Astrocyte of the spinal cord (primary cell): ENCODE data around the gene CYP4V2.

Experiments
- DNase-seq: peaks from one replicate; pipeline ENCODE4 v3.0.0; 2011; ENCODE audit warnings: low read depth, low spot score
- H3K4me3 ChIP-seq: 2 replicates; pipeline ENCODE4 v1.5.1; 2011; ENCODE audit warnings: low read depth, mild to moderate bottlenecking, low read length, moderate library complexity
- CTCF ChIP-seq: IDR thresholded peaks from 2 replicates; pipeline ENCODE4 v1.5.1; 2012; ENCODE audit warnings: low read depth, mild to moderate bottlenecking, low read length, inconsistent platforms
- in situ Hi-C: cut with HindIII; loops from 2 replicates; pipeline ENCODE4 v1.10.0; 2017; ENCODE audit warnings: low sequenced_read_pairs

Gene CYP4V2

DNA sequence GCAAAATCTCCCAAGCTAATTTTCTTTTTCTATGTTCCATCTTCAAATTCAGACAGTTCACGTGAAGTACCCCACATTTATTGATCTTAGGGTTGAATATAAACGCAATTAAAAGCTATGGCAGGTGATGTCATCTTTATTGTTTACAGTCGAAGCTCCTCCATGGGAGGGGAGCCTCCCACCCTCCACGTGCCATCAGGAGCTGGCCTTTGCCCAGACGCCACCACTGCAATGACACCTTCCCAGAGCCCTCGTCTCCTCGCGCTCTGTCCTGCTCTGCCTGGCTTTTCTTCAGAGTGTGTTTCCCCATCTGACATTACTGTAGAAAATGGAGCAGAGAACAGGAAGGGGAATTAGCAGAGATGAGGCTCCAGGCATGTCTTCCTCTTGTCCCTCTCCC lies 18.8 kb upstream of the CYP4V2 start:
- no peak for TF ChIP-seq CTCF
- H3K4me3 ChIP-seq: no peak overlapping the region
- in situ Hi-C loops: no loop called here
- DNase-seq: no peak

DNA sequence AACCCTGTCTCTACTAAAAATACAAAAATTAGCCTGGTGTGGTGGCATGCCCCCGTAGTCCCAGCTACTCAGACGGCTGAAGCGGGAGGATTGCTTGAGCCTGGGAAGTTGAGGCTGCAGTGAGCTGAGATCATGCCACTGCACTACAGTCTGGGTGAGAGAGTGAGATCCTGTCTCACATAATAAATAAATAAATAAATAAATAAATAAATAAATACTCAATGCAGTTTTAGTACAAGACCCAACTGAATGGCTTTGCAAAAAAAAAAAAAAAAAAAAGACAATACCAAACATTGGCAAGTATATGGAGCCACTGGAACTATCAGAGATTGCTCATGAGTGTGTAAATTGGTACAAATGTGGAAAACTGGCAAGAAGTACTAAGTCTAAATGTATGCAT lies 3.3 kb upstream of the CYP4V2 start:
- TF ChIP-seq CTCF: no peak
- in situ Hi-C loops: no loop called here
- H3K4me3 ChIP-seq: no peak overlapping the region
- no peak for DNase-seq

DNA sequence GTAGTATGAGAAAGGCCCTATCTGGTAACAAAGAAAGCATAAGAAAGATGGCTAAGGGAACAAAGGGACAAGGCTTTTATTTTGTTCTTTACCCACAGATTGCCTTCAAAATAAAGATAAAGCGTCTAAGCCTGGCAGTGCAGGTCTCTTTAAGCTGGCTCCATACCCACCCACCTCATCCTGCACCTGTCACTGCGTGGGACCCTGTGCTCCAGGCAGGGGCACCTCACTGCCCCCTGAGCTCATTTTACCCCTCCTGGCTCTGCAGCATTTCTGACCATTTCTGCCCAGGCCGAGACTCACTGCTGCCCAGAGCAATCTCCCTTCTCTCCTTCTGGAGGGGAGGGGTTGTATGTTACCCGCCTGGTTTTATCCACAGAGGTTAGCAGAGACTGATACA lies 1.7 kb upstream of the CYP4V2 start:
- no peak overlapping the region for H3K4me3 ChIP-seq
- no peak for DNase-seq
- in situ Hi-C loops: no loop called here
- no peak for TF ChIP-seq CTCF

- in situ Hi-C loops: no loop called here
- H3K4me3 ChIP-seq: peak overlapping the region; percentile 67
- DNase-seq: peak; percentile 34
- TF ChIP-seq CTCF: peak; percentile 23
Measured at GRCh38 chr4:186190581-186191199, 677 bp upstream of the CYP4V2 start.

- in situ Hi-C loops: no loop called here
Measured at GRCh38 chr4:186192066-186192612, 772 bp downstream of the CYP4V2 start.

GRCh38 chr4:186193851-186194250 lies 2.5 kb downstream of the CYP4V2 start:
- in situ Hi-C loops: no loop called here
- no peak for DNase-seq
- no peak overlapping the region for H3K4me3 ChIP-seq
- no peak for TF ChIP-seq CTCF

More at GRCh38 chr4:186192066-186192612, 772 bp downstream of the CYP4V2 start:
- no peak for TF ChIP-seq CTCF
- DNase-seq: peak; percentile 59
- H3K4me3 ChIP-seq: peak overlapping the region; percentile 67
